Ascending aorta (tissue), 2 donors: ENCODE results near the gene FAM78A. TPM values are rescaled to one million over a fixed set of nuclear protein-coding genes. Genes with fewer than 3 reads are reported as not detected.
A peak's percentile ranks its signal among the peaks of the same experiment; 100 is the strongest.
"Not testable (repeated sequence)": the region's sequence is repeated elsewhere in the genome, so short reads cannot be mapped to it uniquely, and the experiment has no call there.

Experiments used
- DNase-seq, 2 donors: peaks; one replicate each; pipeline ENCODE4 v3.0.0-alpha.2; 2019; ENCODE audit warnings: low spot score in 2 of 2
- H3K27ac ChIP-seq, 2 donors: fragments of 200-600 bp; sonication (generic); one replicate each; pipeline ENCODE4 v1.5.1; 2016 to 2017; ENCODE audit warnings: mild to moderate bottlenecking in 1 of 2
- H3K27me3 ChIP-seq: fragments of 200-600 bp; sonication (generic); one replicate; pipeline ENCODE4 v1.5.1; 2017
- H3K36me3 ChIP-seq, 2 donors: fragments of 200-600 bp; sonication (generic); one replicate each; pipeline ENCODE4 v1.5.1; 2016
- H3K4me1 ChIP-seq, 2 donors: fragments of 200-600 bp; sonication (generic); one replicate each; pipeline ENCODE4 v1.5.1; 2016 to 2017; ENCODE audit warnings: mild to moderate bottlenecking in 1 of 2
- H3K4me3 ChIP-seq, 2 donors: fragments of 200-600 bp; sonication (generic); one replicate each; pipeline ENCODE4 v1.5.1; 2016 to 2017; ENCODE audit warnings: mild to moderate bottlenecking in 1 of 2
- H3K9me3 ChIP-seq, 2 donors: fragments of 200-600 bp; sonication (generic); one replicate each; pipeline ENCODE4 v1.5.1; 2016
- CTCF ChIP-seq, 3 experiments: fragments of 200-600 bp in 2 of 3; fragments of 450-650 bp in 1 of 3; sonication (generic) in 2 of 3; IDR thresholded peaks; one replicate each; pipeline ENCODE4 v1.5.1; 2016 to 2019; ENCODE audit warnings: antibody characterized with exemption in 3 of 3, mild to moderate bottlenecking in 1 of 3, moderate library complexity in 1 of 3
- intact Hi-C: fragments of 100-400 bp; cut with DNase I; formaldehyde crosslinking; loops from one replicate; pipeline ENCODE4 v1.15.1; 2023
- total RNA-seq: library from RNA; depleted of rRNA; stranded (reverse); fragments of >200 nt; gene quantifications from one replicate; pipeline ENCODE4 v1.1.0, GENCODE V29; 2016

Gene FAM78A
- total RNA-seq, 1 donor from 2014 or later = 6.2 TPM

DNA sequence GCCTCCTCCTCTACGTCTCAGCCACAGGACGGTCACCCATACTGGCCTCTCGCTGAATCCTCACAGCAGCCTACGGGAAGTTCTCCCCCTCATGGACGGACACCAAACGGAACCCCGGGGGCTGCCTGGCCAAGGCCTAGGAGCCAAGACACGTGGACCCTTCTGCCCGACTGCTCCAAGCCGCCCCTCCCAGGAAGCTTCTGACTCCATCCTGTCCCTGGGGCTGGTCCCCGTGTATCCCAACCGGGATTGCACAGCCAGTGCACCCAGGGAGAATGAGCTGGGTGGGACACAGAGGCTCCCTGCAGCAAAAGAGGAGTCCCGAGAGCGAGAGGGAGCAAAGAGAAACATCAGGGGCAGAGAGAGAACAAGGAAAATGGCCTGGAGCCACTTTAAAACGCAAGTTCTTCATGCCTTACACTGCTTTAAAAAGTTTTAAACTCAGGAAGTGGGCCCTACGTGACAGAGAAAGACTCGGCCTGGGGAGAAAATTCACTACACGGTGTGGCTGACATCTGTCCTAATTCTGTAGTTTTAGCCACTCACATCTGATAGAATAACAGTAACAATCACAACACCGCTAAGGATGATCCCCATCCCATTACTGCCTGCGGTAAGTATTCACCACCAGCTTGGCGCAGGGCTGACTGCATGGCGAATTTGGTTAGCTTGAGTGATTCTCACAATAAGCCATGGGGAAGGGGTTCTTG, 3.0 kb downstream of the FAM78A start:
- TF ChIP-seq CTCF (IDR thresholded peaks at IDR 0.05) = no peak
- DNase-seq = no peak
- no peaks in the 10 kb centered on the region for H3K36me3 ChIP-seq
- peak overlapping the region in 1 of 2 donors; percentile 98 for H3K4me3 ChIP-seq
- peak overlapping the region; percentile 3 to 45 for H3K27ac ChIP-seq
- H3K27me3 ChIP-seq = no peaks in the 10 kb centered on the region
- peaks cover 2 to 7% of the 10 kb centered on the region in 2 donors for H3K4me1 ChIP-seq
- intact Hi-C loops = no loop called here
- no peaks in the 10 kb centered on the region for H3K9me3 ChIP-seq

- H3K27ac ChIP-seq = peak overlapping the region in 1 of 2 donors; percentile 18
- intact Hi-C loops = no loop called here
- no peaks in the 10 kb centered on the region for H3K36me3 ChIP-seq
- H3K27me3 ChIP-seq = no peaks in the 10 kb centered on the region
- no peak for TF ChIP-seq CTCF (IDR thresholded peaks at IDR 0.05)
- DNase-seq = no peak
- H3K4me1 ChIP-seq = peaks cover 2 to 3% of the 10 kb centered on the region in 2 donors
- H3K4me3 ChIP-seq = no peak overlapping the region
- no peaks in the 10 kb centered on the region for H3K9me3 ChIP-seq
These were observed 4.1 kb downstream of the FAM78A start for GRCh38 chr9:131272212-131272611.

- TF ChIP-seq CTCF (IDR thresholded peaks at IDR 0.05) = no peak
- Histone ChIP-seq H3K4me3 (no peak overlapping the region), H3K27me3 (no peaks in the 10 kb centered on the region), H3K27ac (peak overlapping the region in 1 of 2 donors; percentile 48), H3K36me3 (no peaks in the 10 kb centered on the region), H3K9me3 (no peaks in the 10 kb centered on the region), H3K4me1 (no peaks in the 10 kb centered on the region)
- DNase-seq = no peak
- intact Hi-C loops = no loop called here
These were observed 4.8 kb downstream of the FAM78A start for GRCh38 chr9:131271506-131271931.

GRCh38 chr9:131271016-131271273, 5.4 kb downstream of the FAM78A start:
- H3K36me3 ChIP-seq, intact Hi-C loops: not testable (repeated sequence)

DNA sequence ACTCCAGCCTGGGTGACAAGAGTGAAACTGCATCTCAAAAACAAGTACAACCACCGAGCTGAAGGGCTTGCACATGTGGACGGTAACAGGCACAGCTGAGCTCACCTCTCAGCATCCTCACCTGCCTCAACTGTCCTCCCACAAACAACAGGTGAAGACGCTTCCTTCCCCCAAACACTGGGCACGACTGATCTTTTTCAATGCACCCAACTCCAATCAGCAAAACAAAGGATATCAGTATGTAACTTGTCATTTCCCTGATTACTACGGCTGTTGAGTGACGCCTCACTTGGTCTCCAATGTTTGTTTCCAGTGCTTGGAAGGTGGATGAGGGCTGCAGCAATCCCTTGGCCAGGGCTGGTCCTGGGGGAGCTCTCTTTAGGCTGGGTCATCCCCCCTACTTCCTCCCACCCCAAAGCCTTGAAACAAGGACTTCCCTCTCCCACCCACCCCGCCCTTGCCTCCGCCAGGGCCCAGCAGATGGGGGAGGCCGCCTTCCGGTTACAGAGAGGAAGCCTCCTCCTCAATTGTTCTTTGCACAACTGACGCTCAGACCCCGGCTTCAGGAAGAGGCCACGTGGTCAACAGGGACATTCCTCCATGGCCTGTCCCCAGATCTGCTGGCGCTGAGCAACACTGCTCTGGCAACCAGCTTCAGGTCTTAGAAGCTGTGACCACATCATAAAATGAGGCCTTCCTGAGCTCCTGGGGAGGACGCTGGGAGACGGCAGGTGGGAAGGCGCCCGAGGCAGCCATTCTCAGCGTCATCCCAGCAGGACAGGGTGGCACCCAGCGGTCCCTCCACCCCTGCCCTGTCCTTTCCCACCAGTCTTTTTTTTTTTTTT, 5.9 kb downstream of the FAM78A start:
- peak; percentile 33 to 80 for DNase-seq
- TF ChIP-seq CTCF (IDR thresholded peaks at IDR 0.05) = no peak
- Histone ChIP-seq H3K9me3 (no peaks in the 10 kb centered on the region), H3K4me1 (no peaks in the 10 kb centered on the region), H3K27ac (peak overlapping the region; percentile 39 to 48), H3K4me3 (no peak overlapping the region), H3K36me3 (no peaks in the 10 kb centered on the region), H3K27me3 (no peaks in the 10 kb centered on the region)
- intact Hi-C loops = no loop called here

More at GRCh38 chr9:131271016-131271273, 5.4 kb downstream of the FAM78A start:
- not testable (repeated sequence) for H3K27me3 ChIP-seq, H3K4me1 ChIP-seq, DNase-seq, H3K9me3 ChIP-seq, H3K4me3 ChIP-seq
- H3K27ac ChIP-seq = peak overlapping the region; percentile 39 to 48
